Stimulated activated CD4-positive, alpha-beta T cell treated with anti-CD3 and anti-CD28 coated beads, Interleukin-4, amount 100 ng/mL, for 4 hours (primary cell): ENCODE data around the gene TTF1.

Experiments
- DNase-seq, 2 experiments: peaks; one replicate each; pipeline ENCODE4 v3.0.0-alpha.2; 2020

The TTF1 gene

GRCh38 chr9:132357764-132358163, 48.9 kb downstream of the TTF1 start:
- no peak for DNase-seq

DNA sequence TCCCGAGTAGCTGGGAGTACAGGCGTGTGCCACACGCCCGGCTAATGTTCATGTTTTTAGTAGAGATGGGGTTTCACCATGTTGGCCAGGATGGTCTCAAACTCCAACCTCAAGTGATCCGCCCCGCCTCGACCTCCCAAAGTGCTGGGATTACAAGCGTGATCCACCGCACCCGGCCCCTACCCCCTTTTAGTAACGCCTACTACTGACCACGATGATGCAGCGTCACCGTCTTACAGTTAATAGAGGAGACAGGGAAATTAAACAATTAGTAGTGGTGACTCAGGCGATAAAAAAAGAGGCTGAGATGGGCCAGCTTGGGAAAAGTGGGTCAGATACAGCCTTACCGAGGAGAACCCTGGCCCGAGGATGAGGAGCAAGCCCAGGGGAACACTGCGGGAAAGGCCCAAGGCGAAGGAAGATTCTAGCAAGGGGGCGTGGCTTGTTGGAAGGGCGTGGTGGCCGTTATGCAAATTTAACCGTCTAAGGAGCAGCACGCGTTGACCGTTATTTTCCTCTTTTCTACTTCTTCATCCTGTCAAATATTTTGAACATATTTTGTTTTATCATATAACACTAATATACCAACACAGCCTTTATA, 50.2 kb downstream of the TTF1 start:
- DNase-seq = no peak

DNA sequence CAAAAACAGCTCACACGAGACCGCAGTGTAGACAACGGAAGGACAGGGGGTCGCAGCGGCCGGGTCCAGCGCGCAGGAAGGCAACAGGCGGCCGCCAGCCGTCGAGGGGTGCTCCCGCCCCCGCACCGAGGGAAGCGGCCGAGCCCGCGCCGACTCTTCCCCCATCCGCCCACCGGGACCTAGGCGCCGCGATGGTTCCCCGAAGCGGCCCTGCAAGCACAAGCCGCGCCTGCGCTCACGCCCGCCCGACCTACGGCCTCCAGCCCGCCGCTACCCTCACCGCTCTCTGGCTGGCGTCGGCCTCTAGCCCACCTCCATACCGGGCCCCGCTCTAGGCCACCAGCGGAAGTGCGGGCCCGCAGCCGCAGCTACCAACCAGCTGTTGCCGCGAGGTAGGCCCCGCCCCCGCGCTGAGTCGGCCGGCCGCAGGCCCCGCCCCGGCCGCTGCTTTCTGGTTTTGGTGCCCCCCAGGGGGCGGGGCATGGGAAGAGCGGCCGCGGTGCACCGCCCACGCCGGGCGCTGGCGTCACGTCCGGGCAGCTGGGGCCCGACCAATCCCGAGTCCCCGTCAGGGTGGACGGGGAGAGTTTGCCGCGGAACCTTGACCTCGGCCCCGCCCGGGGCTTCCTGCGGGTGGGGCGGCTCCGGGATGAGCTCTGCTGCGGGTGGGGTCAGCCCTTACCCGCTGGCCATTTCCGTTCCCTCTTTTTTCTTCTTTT, 51.8 kb downstream of the TTF1 start, which contains the start of gene SETX:
Gene SETX (minus strand): TSS at position 350 of the 719 bp plus-strand sequence. CDS start 5,558 bp downstream, outside the sequence.
- DNase-seq = peak; percentile 96 to 98

- DNase-seq = no peak
Measured at GRCh38 chr9:132351404-132352045, 55.1 kb downstream of the TTF1 start.

GRCh38 chr9:132350861-132351315, 55.8 kb downstream of the TTF1 start:
- peak in 1 of 2 experiments; percentile 13 for DNase-seq

GRCh38 chr9:132348676-132349075, 58.0 kb downstream of the TTF1 start:
- no peak for DNase-seq

GRCh38 chr9:132346177-132346576, 60.5 kb downstream of the TTF1 start:
- no peak for DNase-seq

DNA sequence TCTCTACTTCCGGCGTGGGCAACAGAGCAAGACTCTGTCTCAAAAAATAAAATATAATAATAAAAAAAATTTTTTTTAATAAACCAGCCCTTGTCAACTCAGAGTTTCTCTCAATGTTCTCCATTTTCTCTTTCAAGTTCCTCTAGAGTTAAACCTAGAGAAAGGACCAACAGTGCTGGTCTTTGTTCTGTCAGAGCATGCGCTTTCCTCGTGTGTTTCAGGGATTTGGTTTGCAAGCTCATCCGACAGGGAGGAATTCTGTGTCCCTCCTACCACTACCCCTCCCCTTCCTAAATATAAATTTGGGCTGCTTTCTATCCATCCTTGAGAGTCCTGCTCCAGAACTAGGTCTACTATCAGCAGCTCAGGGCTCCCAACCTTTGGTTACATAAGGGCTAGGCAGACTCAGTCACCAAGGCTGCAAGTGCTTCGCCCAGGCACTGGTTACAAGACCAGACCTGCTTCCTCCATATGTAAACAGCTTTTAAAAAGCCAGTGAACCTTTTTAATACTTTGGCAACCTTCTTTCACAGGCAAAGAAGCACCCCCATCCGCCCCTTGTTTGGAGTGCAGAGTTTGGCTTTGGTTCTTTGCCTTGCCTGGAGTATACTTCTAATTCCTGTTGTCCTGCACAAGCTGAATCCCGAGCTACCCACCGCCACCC, 65.3 kb downstream of the TTF1 start:
- DNase-seq = no peak

DNA sequence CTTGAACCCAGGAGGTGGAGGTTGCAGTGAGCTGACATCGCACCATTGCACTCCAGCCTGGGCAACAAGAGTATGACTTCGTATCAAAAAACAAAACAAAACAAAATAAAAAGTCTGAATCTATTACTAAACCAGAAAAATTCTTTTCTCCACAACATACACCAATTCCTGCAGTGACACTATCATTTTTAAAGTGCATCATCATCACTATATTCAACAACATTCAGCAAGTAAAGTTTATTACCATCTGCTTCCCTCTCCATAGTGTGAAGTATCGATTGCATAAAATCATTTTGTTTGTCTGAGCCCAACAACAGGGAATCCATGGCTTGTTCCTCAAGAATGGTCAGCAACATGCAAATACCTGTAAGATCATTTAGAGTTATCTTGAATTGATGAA, 72.3 kb downstream of the TTF1 start:
- DNase-seq = no peak

DNA sequence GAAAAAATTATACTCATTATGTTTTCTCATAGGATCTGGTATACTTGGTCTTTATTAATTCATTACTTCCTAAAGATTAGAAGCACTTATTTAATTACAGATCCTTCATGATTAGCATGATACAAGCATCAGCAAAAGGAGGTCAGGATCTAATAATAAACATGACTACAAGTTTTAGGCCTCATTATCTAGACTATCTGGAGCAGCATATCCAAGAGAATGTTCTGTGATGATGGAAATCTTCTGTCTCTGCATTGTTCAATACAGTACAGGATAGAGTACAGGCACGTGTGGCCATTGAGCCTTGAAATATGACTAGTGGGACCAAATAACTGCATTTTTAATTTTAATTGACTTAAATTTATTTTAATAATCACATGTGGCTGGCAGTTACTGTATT, 73.1 kb downstream of the TTF1 start:
- DNase-seq = no peak

- DNase-seq = no peak
Measured at GRCh38 chr9:132328580-132328979, 78.1 kb downstream of the TTF1 start.

GRCh38 chr9:132327537-132327936, 79.1 kb downstream of the TTF1 start:
- no peak for DNase-seq
